H9 (cell line): ENCODE results near the gene AARS1. TPM values are rescaled to one million over a fixed set of nuclear protein-coding genes. Genes with fewer than 3 reads are reported as not detected.

ENCODE experiments used
- DNase-seq: peaks from one replicate; pipeline ENCODE4 v3.0.0-alpha.2; 2017
- H2AFZ ChIP-seq: one replicate; pipeline ENCODE4 v1.6.1; 2013; ENCODE audit warnings: mild to moderate bottlenecking, low read length, control low read depth, moderate library complexity
- H2AK5ac ChIP-seq: 2 replicates; pipeline ENCODE4 v1.6.1; 2013; ENCODE audit warnings: low read length, control low read depth, mixed read lengths; ENCODE audit not compliant: insufficient read length
- H2BK120ac ChIP-seq: one replicate; pipeline ENCODE4 v1.6.1; 2013; ENCODE audit warnings: low read depth, mild to moderate bottlenecking, low read length, control low read depth, inconsistent platforms; ENCODE audit not compliant: poor library complexity, severe bottlenecking
- H2BK12ac ChIP-seq: 2 replicates; pipeline ENCODE4 v1.6.1; 2013; ENCODE audit warnings: low read length, control low read depth, mixed read lengths, low read depth; ENCODE audit not compliant: insufficient read length
- H2BK15ac ChIP-seq: 2 replicates; pipeline ENCODE4 v1.6.1; 2013; ENCODE audit warnings: low read depth, low read length, control low read depth
- H2BK20ac ChIP-seq: one replicate; pipeline ENCODE4 v1.6.1; 2013; ENCODE audit warnings: low read depth, mild to moderate bottlenecking, low read length, control low read depth, inconsistent platforms; ENCODE audit not compliant: poor library complexity, severe bottlenecking
- H2BK5ac ChIP-seq: 2 replicates; pipeline ENCODE4 v1.6.1; 2013; ENCODE audit warnings: low read length, control low read depth, mixed read lengths; ENCODE audit not compliant: insufficient read length
- H3K14ac ChIP-seq: 2 replicates; pipeline ENCODE4 v1.6.1; 2013; ENCODE audit warnings: low read length, control low read depth; ENCODE audit not compliant: insufficient read depth
- H3K18ac ChIP-seq: 2 replicates; pipeline ENCODE4 v1.6.1; 2013; ENCODE audit warnings: low read depth, mild to moderate bottlenecking, mixed read lengths, low read length, control low read depth; ENCODE audit not compliant: insufficient read length
- H3K23ac ChIP-seq: 2 replicates; pipeline ENCODE4 v1.6.1; 2013; ENCODE audit warnings: low read length, control low read depth, mixed read lengths, low read depth; ENCODE audit not compliant: insufficient read length
- H3K23me2 ChIP-seq: 2 replicates; pipeline ENCODE4 v1.6.1; 2013; ENCODE audit warnings: low read depth, mild to moderate bottlenecking, mixed read lengths, low read length, control low read depth; ENCODE audit not compliant: insufficient read length, poor library complexity, severe bottlenecking
- H3K27ac ChIP-seq: 2 replicates; pipeline ENCODE4 v1.5.1; 2013; ENCODE audit warnings: low read length, control low read depth, mixed read lengths, low read depth; ENCODE audit not compliant: insufficient read length
- H3K27me3 ChIP-seq: 2 replicates; pipeline ENCODE4 v1.6.1; 2013; ENCODE audit warnings: low read length, control low read depth, inconsistent platforms; ENCODE audit not compliant: insufficient read depth
- H3K4ac ChIP-seq: 2 replicates; pipeline ENCODE4 v1.6.1; 2013; ENCODE audit warnings: low read depth, mild to moderate bottlenecking, control low read depth, inconsistent platforms, low read length, moderate library complexity
- H3K4me1 ChIP-seq: 2 replicates; pipeline ENCODE4 v1.6.1; 2013; ENCODE audit warnings: low read length, control low read depth, inconsistent platforms; ENCODE audit not compliant: insufficient read depth
- H3K4me2 ChIP-seq: 2 replicates; pipeline ENCODE4 v1.6.1; 2013; ENCODE audit warnings: low read length, control low read depth, mixed read lengths; ENCODE audit not compliant: insufficient read length, insufficient read depth
- H3K56ac ChIP-seq: 2 replicates; pipeline ENCODE4 v1.6.1; 2013; ENCODE audit warnings: low read depth, mild to moderate bottlenecking, mixed read lengths, low read length, control low read depth; ENCODE audit not compliant: insufficient read length
- H3K79me1 ChIP-seq: 2 replicates; pipeline ENCODE4 v1.6.1; 2013; ENCODE audit warnings: low read depth, mild to moderate bottlenecking, moderate library complexity, low read length, control low read depth, inconsistent platforms; ENCODE audit not compliant: insufficient read depth, poor library complexity, severe bottlenecking
- H3K79me2 ChIP-seq: 2 replicates; pipeline ENCODE4 v1.6.1; 2013; ENCODE audit warnings: low read length, control low read depth, inconsistent platforms; ENCODE audit not compliant: insufficient read depth
- H3K9ac ChIP-seq: 2 replicates; pipeline ENCODE4 v1.6.1; 2013; ENCODE audit warnings: low read length, control low read depth, mixed read lengths; ENCODE audit not compliant: insufficient read length; ENCODE audit errors: extremely low read depth
- H3K9me3 ChIP-seq: one replicate; pipeline ENCODE4 v1.6.1; 2013; ENCODE audit warnings: low read depth, low read length, inconsistent platforms; ENCODE audit not compliant: control insufficient read depth
- H3T11ph ChIP-seq: one replicate; pipeline ENCODE4 v1.6.1; 2013; ENCODE audit warnings: mild to moderate bottlenecking, low read length, control low read depth, inconsistent platforms
- H4K20me1 ChIP-seq: one replicate; pipeline ENCODE4 v1.6.1; 2013; ENCODE audit not compliant: control insufficient read depth, insufficient read length, insufficient read depth
- H4K5ac ChIP-seq: 2 replicates; pipeline ENCODE4 v1.6.1; 2013; ENCODE audit warnings: low read depth, mild to moderate bottlenecking, mixed read lengths, low read length, control low read depth; ENCODE audit not compliant: insufficient read length
- H4K8ac ChIP-seq: replicated peaks from 2 replicates; pipeline ENCODE4 v1.6.1; 2013; ENCODE audit warnings: low read length, control low read depth, mixed read lengths, low read depth; ENCODE audit not compliant: insufficient read length
- H4K91ac ChIP-seq: 2 replicates; pipeline ENCODE4 v1.6.1; 2013; ENCODE audit warnings: low read depth, mild to moderate bottlenecking, moderate library complexity, mixed read lengths, low read length, control low read depth; ENCODE audit not compliant: insufficient read length
- H3K27ac Mint-ChIP-seq, 3 experiments: 2 replicates in 2 of 3; 3 replicates in 1 of 3; pipeline ENCODE4 v1.8.0; 2020 to 2021; ENCODE audit warnings: mixed read lengths in 3 of 3, mild to moderate bottlenecking in 1 of 3, moderate library complexity in 1 of 3
- H3K27me3 Mint-ChIP-seq: 2 replicates; pipeline ENCODE4 v1.8.0; 2021; ENCODE audit warnings: low read depth, mild to moderate bottlenecking, moderate library complexity, mixed read lengths
- H3K36me3 Mint-ChIP-seq, 3 experiments: 2 replicates in 2 of 3; 3 replicates in 1 of 3; pipeline ENCODE4 v1.8.0; 2020 to 2021; ENCODE audit warnings: low read depth in 3 of 3, mixed read lengths in 3 of 3; ENCODE audit not compliant: insufficient read depth in 1 of 3
- H3K4me1 Mint-ChIP-seq, 2 experiments: 2 replicates each; pipeline ENCODE4 v1.8.0; 2020; ENCODE audit warnings: mixed read lengths in 2 of 2
- H3K4me3 Mint-ChIP-seq, 2 experiments: 2 replicates in 1 of 2; 3 replicates in 1 of 2; pipeline ENCODE4 v1.8.0; 2020 to 2021; ENCODE audit warnings: mild to moderate bottlenecking in 2 of 2, mixed read lengths in 2 of 2, moderate library complexity in 1 of 2
- H3K9me3 Mint-ChIP-seq, 2 experiments: 2 replicates in 1 of 2; 3 replicates in 1 of 2; pipeline ENCODE4 v1.8.0; 2020; ENCODE audit warnings: mild to moderate bottlenecking in 2 of 2, mixed read lengths in 2 of 2, moderate library complexity in 1 of 2
- WGBS: extraction: QIAGEN DNeasy Blood & Tissue Kit; methylation state at CpG from one replicate; pipeline ENCODE4 v1.1.7; 2013; ENCODE audit warnings: missing lambda C conversion rate, low lambda C conversion rate, mixed read lengths; ENCODE audit not compliant: insufficient read length; ENCODE audit errors: extremely low coverage; 5-methylcytosine and 5-hydroxymethylcytosine counted together
- total RNA-seq: library from RNA; stranded (reverse); gene quantifications from 2 replicates; pipeline ENCODE4 v1.2.1, GENCODE V29; 2021
- TF ChIP-seq, protein P1 (sequence below): fragments of 200-600 bp; sonication (generic); conservative IDR thresholded peaks from 3 replicates; pipeline ENCODE4 v1.8.0; 2021; ENCODE audit warnings: antibody characterized with exemption, mild to moderate bottlenecking

Gene AARS1
- total RNA-seq, 1 experiment from 2014 or later: 168 TPM

DNA sequence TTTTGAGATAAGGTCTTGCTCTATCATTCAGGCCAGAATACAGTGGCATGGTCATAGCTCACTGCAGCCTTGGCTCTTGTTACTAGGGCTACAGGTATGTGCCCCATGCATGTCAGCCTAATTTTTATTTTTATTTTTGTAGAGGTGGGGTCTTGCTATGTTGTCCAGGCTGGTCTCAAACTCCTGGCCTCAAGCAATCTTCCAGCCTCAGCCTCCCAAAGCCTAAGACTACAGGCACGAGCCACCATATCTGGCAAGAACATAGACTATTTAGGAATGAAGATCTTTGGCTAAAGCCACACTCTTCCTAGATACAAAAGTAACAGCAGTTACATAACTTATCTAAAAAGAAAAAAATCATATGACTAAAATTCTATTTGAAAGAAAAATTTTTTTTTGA, 41.8 kb upstream of the AARS1 start:
- Histone ChIP-seq H3K27me3 (no peaks in the 10 kb centered on the region), H2AFZ (no peak overlapping the region), H4K8ac (no peak overlapping the region), H3K23ac (no peak overlapping the region), H4K91ac (no peak overlapping the region), H2BK5ac (no peak overlapping the region), H3K9me3 (no peaks in the 10 kb centered on the region), H3T11ph (no peak overlapping the region), H4K5ac (no peak overlapping the region), H3K79me1 (no peaks in the 10 kb centered on the region), H2BK15ac (no peak overlapping the region), H3K4me2 (no peak overlapping the region), H3K56ac (no peak overlapping the region), H3K79me2 (no peaks in the 10 kb centered on the region), H2BK20ac (no peak overlapping the region), H3K23me2 (no peaks in the 10 kb centered on the region), H3K27ac (no peak overlapping the region), H3K14ac (no peak overlapping the region), H2AK5ac (no peak overlapping the region), H2BK120ac (no peak overlapping the region), H3K18ac (no peak overlapping the region), H2BK12ac (no peak overlapping the region), H3K4me1 (no peaks in the 10 kb centered on the region), H3K4ac (no peak overlapping the region), H3K9ac (no peak overlapping the region), H4K20me1 (no peaks in the 10 kb centered on the region)
- no peak overlapping the region for H3K4me3 Mint-ChIP-seq
- H3K36me3 Mint-ChIP-seq: peaks cover 28 to 58% (median 50%) of the 10 kb centered on the region in 3 experiments; a peak in 6 of 7 replicates
- DNase-seq: no peak
- TF ChIP-seq, protein P1, sequence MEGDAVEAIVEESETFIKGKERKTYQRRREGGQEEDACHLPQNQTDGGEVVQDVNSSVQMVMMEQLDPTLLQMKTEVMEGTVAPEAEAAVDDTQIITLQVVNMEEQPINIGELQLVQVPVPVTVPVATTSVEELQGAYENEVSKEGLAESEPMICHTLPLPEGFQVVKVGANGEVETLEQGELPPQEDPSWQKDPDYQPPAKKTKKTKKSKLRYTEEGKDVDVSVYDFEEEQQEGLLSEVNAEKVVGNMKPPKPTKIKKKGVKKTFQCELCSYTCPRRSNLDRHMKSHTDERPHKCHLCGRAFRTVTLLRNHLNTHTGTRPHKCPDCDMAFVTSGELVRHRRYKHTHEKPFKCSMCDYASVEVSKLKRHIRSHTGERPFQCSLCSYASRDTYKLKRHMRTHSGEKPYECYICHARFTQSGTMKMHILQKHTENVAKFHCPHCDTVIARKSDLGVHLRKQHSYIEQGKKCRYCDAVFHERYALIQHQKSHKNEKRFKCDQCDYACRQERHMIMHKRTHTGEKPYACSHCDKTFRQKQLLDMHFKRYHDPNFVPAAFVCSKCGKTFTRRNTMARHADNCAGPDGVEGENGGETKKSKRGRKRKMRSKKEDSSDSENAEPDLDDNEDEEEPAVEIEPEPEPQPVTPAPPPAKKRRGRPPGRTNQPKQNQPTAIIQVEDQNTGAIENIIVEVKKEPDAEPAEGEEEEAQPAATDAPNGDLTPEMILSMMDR: no peak
- H3K27ac Mint-ChIP-seq: no peak overlapping the region
- H3K27me3 Mint-ChIP-seq: no peaks in the 10 kb centered on the region
- H3K4me1 Mint-ChIP-seq: no peaks in the 10 kb centered on the region
- H3K9me3 Mint-ChIP-seq: no peaks in the 10 kb centered on the region
- WGBS: no CpG with 5 or more reads among the region's 1 CpG
